SK-N-SH (cell line): ENCODE data around the gene FICD. TPM values are rescaled to one million over a fixed set of nuclear protein-coding genes. Genes with fewer than 3 reads are reported as not detected.

Source experiments
- CTCF ChIA-PET: fragments of 300-600, 350-600 bp; formaldehyde crosslinking; extraction: SDS; loops from one replicate; lab custom pipeline; 2021; lab: Yijun Ruan, JAX
- POLR2A ChIA-PET: fragments of 350-600 bp; sonication (Branson Sonifier 250); formaldehyde crosslinking; extraction: SDS; loops from one replicate; lab custom pipeline; 2020; ENCODE audit warnings: antibody characterized with exemption, inconsistent platforms; lab: Yijun Ruan, JAX
- DNase-seq: peaks from one replicate; pipeline ENCODE4 v3.0.0; 2012
- H2AFZ ChIP-seq: fragments of 200-600 bp; sonication (generic); 2 replicates; pipeline ENCODE4 v1.8.1; 2016; ENCODE audit warnings: antibody characterized with exemption, mild to moderate bottlenecking, low read depth
- H3F3A ChIP-seq: fragments of 200-600 bp; sonication (generic); replicated peaks from 2 replicates; pipeline ENCODE3; 2016; ENCODE audit warnings: antibody characterized with exemption, mild to moderate bottlenecking; ENCODE audit not compliant: insufficient read depth
- H3K27ac ChIP-seq, 2 experiments: fragments of 200-500 bp in 1 of 2; fragments of 200-600 bp in 1 of 2; sonication (Bioruptor generic) in 1 of 2; sonication (generic), shearing (Covaris generic) in 1 of 2; 2 replicates each; pipeline versions ENCODE4 v1.5.1 to v1.6.1; 2014 to 2016; ENCODE audit warnings: low read depth in 2 of 2, inconsistent platforms in 1 of 2, low read length in 1 of 2, mild to moderate bottlenecking in 1 of 2, mixed read lengths in 1 of 2
- H3K27me3 ChIP-seq: fragments of 200-600 bp; sonication (generic), shearing (Covaris generic); 2 replicates; pipeline ENCODE4 v1.6.1; 2016; ENCODE audit warnings: mixed run types; ENCODE audit not compliant: insufficient read depth
- H3K36me3 ChIP-seq, 2 experiments: fragments of 200-500 bp in 1 of 2; fragments of 200-600 bp in 1 of 2; sonication (Bioruptor generic) in 1 of 2; sonication (generic) in 1 of 2; replicated peaks in 1 of 2; 2 replicates each; pipeline versions ENCODE3 to v1.5.1; 2014 to 2016; ENCODE audit warnings: low read length in 1 of 2, mild to moderate bottlenecking in 1 of 2; ENCODE audit not compliant: insufficient read depth in 2 of 2, control insufficient read depth in 1 of 2
- H3K4me1 ChIP-seq, 2 experiments: fragments of 200-500 bp in 1 of 2; fragments of 200-600 bp in 1 of 2; sonication (Bioruptor generic) in 1 of 2; sonication (generic), shearing (Covaris generic) in 1 of 2; 2 replicates each; pipeline versions ENCODE4 v1.5.1 to v1.6.1; 2014 to 2016; ENCODE audit warnings: low read depth in 1 of 2, low read length in 1 of 2, mixed run types in 1 of 2; ENCODE audit not compliant: insufficient read depth in 2 of 2, control insufficient read depth in 1 of 2
- H3K4me2 ChIP-seq: fragments of 200-600 bp; sonication (generic), shearing (Covaris generic); 2 replicates; pipeline ENCODE4 v1.6.1; 2017; ENCODE audit warnings: mixed run types
- H3K4me3 ChIP-seq, 2 experiments: fragments of 200-500 bp in 1 of 2; fragments of 200-600 bp in 1 of 2; sonication (Bioruptor generic) in 1 of 2; sonication (generic), shearing (Covaris generic) in 1 of 2; 2 replicates each; pipeline versions ENCODE4 v1.5.1 to v1.8.1; 2014 to 2016; ENCODE audit warnings: low read depth in 2 of 2, inconsistent platforms in 1 of 2, low read length in 1 of 2, mild to moderate bottlenecking in 1 of 2, mixed read lengths in 1 of 2, moderate library complexity in 1 of 2
- H3K79me2 ChIP-seq: fragments of 200-600 bp; sonication (generic); 2 replicates; pipeline ENCODE4 v1.8.1; 2017; ENCODE audit warnings: mild to moderate bottlenecking; ENCODE audit not compliant: insufficient read depth
- H3K9ac ChIP-seq: fragments of 200-600 bp; sonication (generic); 2 replicates; pipeline ENCODE4 v1.6.1; 2017; ENCODE audit warnings: mixed run types
- H3K9me2 ChIP-seq: fragments of 200-600 bp; sonication (generic); 2 replicates; pipeline ENCODE4 v1.6.1; 2017; ENCODE audit warnings: mixed run types
- H3K9me3 ChIP-seq: fragments of 200-600 bp; sonication (generic); 2 replicates; pipeline ENCODE4 v1.6.1; 2017; ENCODE audit warnings: mixed run types, mild to moderate bottlenecking, moderate library complexity
- H4K20me1 ChIP-seq: fragments of 200-600 bp; sonication (generic); 2 replicates; pipeline ENCODE4 v1.6.1; 2017; ENCODE audit warnings: mild to moderate bottlenecking, mixed run types; ENCODE audit not compliant: insufficient read depth
- CTCF ChIP-seq: fragments of 200-600 bp; sonication (generic); IDR thresholded peaks from 2 replicates; pipeline ENCODE4 v1.6.1; 2017; ENCODE audit warnings: antibody characterized with exemption, mild to moderate bottlenecking, moderate library complexity
- EP300 ChIP-seq, 2 experiments: IDR thresholded peaks; 2 replicates each; pipeline versions ENCODE4 v1.4.0 to v1.6.1; 2012; ENCODE audit warnings: borderline replicate concordance in 1 of 2, low read depth in 1 of 2, low read length in 1 of 2
- FOSL2 ChIP-seq: IDR thresholded peaks from 2 replicates; pipeline ENCODE4 v1.4.0; 2012; ENCODE audit warnings: low read depth, mild to moderate bottlenecking, moderate library complexity, borderline replicate concordance
- FOXJ3 ChIP-seq: sonication (generic); formaldehyde crosslinking; IDR thresholded peaks from 2 replicates; pipeline ENCODE4 v1.5.1; 2020; ENCODE audit warnings: mild to moderate bottlenecking, missing genetic modification reagents
- FOXM1 ChIP-seq: IDR thresholded peaks from 2 replicates; pipeline ENCODE4 v1.4.0; 2012; ENCODE audit warnings: low read depth, mild to moderate bottlenecking
- GATA2 ChIP-seq: sonication (generic); formaldehyde crosslinking; IDR thresholded peaks from 2 replicates; pipeline ENCODE4 v1.5.0; 2020; ENCODE audit warnings: mild to moderate bottlenecking, missing genetic modification reagents
- MAX ChIP-seq: IDR thresholded peaks from 2 replicates; pipeline ENCODE4 v1.4.0; 2012; ENCODE audit warnings: low read depth
- POLR2AphosphoS5 ChIP-seq: IDR thresholded peaks from 2 replicates; pipeline ENCODE4 v1.6.1; 2012; ENCODE audit warnings: low read depth, low read length
- SIN3A ChIP-seq: IDR thresholded peaks from 2 replicates; pipeline ENCODE4 v1.6.1; 2012; ENCODE audit warnings: low read depth, mild to moderate bottlenecking, low read length, moderate library complexity, borderline replicate concordance
- SMC3 ChIP-seq: IDR thresholded peaks from 2 replicates; pipeline ENCODE4 v1.6.1; 2012; ENCODE audit warnings: low read depth, low read length, improper control_type of control experiment
- TAF1 ChIP-seq: IDR thresholded peaks from 2 replicates; pipeline ENCODE4 v1.6.1; 2012; ENCODE audit warnings: low read depth, mild to moderate bottlenecking, low read length, moderate library complexity, borderline replicate concordance
- TCF12 ChIP-seq: IDR thresholded peaks from 2 replicates; pipeline ENCODE4 v1.4.0; 2012
- TEAD4 ChIP-seq: IDR thresholded peaks from 2 replicates; pipeline ENCODE4 v1.4.0; 2012; ENCODE audit warnings: mild to moderate bottlenecking, borderline replicate concordance; ENCODE audit not compliant: insufficient read depth
- USF1 ChIP-seq: IDR thresholded peaks from 2 replicates; pipeline ENCODE4 v1.4.0; 2012; ENCODE audit warnings: low read depth, borderline replicate concordance
- USF2 ChIP-seq: fragments of 150-350 bp; IDR thresholded peaks from 2 replicates; pipeline ENCODE4 v1.6.1; 2017; ENCODE audit warnings: antibody characterized with exemption, low read length, low read depth, borderline replicate concordance
- ZBTB33 ChIP-seq: IDR thresholded peaks from 2 replicates; pipeline ENCODE4 v1.4.0; 2012; ENCODE audit warnings: low read depth, borderline replicate concordance
- WGBS: methylation state at CpG from one replicate; pipeline ENCODE4 v1.1.6; 2017; ENCODE audit warnings: low lambda C conversion rate; 5-methylcytosine and 5-hydroxymethylcytosine counted together
- polyA plus RNA-seq, 3 experiments: library from polyadenylated mRNA; depleted of rRNA; stranded (reverse); fragments of >200 nt; gene quantifications; 2 replicates each; pipeline ENCODE4 v1.2.3, GENCODE V29; 2012

The FICD gene
- polyA plus RNA-seq, 1 of the 3 experiments (the other 2 are of a cell fraction) = 1.0 TPM

GRCh38 chr12:108526482-108527165, 11.5 kb downstream of the FICD start (continued):
- TF ChIP-seq USF2 = no peak
- TF ChIP-seq TEAD4 = no peak
- TF ChIP-seq FOXJ3 (CRISPR knock-in tag) = no peak

- Histone ChIP-seq H3K4me3 (no peak overlapping the region), H3K36me3 (peaks cover 53 to 87% of the 10 kb centered on the region in 2 experiments), H3K9me3 (no peaks in the 10 kb centered on the region), H3K9ac (no peak overlapping the region), H3K4me1 (peaks cover 0 to 6% of the 10 kb centered on the region in 2 experiments; a peak in 1 of 4 replicates), H3K4me2 (no peak overlapping the region), H3K79me2 (no peaks in the 10 kb centered on the region), H3K9me2 (no peaks in the 10 kb centered on the region), H3K27me3 (no peaks in the 10 kb centered on the region), H4K20me1 (peaks cover 9% of the 10 kb centered on the region; the same call in 1 of the 2 replicates), H2AFZ (no peak overlapping the region), H3K27ac (peak overlapping the region in 1 of 2 experiments; percentile 40; a peak in 1 of 4 replicates), H3F3A (peaks cover 12% of the 10 kb centered on the region)
- WGBS = 81% methylated on average over 6 of the region's 6 CpGs
- peak; percentile 54 for DNase-seq
- CTCF ChIA-PET = interaction anchor here (1.2 to 2.7 kb wide), 6 partner anchors 10 to 537 kb away, joined by 3 to 9 read pairs (median 4); no protein-coding TSS in a partner anchor
- POLR2A ChIA-PET = no interaction called here
- TF ChIP-seq SIN3A (no peak), POLR2AphosphoS5 (no peak), TCF12 (no peak), SMC3 (no peak)
Observed at GRCh38 chr12:108527166-108527496, 12.1 kb downstream of the FICD start.

- Histone ChIP-seq H2AFZ (no peak overlapping the region), H3K36me3 (peaks cover 64 to 76% of the 10 kb centered on the region in 2 experiments), H3K4me3 (no peak overlapping the region), H3K27ac (no peak overlapping the region), H3K9ac (no peak overlapping the region), H3K9me3 (no peaks in the 10 kb centered on the region), H3K4me1 (peaks cover 0 to 6% of the 10 kb centered on the region in 2 experiments; a peak in 1 of 4 replicates), H3K27me3 (no peaks in the 10 kb centered on the region), H4K20me1 (peaks cover 9% of the 10 kb centered on the region; the same call in 1 of the 2 replicates), H3F3A (peaks cover 12% of the 10 kb centered on the region), H3K4me2 (no peak overlapping the region), H3K79me2 (peaks cover 6% of the 10 kb centered on the region; the same call in 1 of the 2 replicates), H3K9me2 (no peaks in the 10 kb centered on the region)
- WGBS = 95% methylated on average over 9 of the region's 9 CpGs
- TF ChIP-seq FOXM1 = no peak
- no peak for TF ChIP-seq CTCF
- TF ChIP-seq USF1 = no peak
- no peak for TF ChIP-seq GATA2 (CRISPR knock-in tag)
- TF ChIP-seq MAX = no peak
- TF ChIP-seq EP300 (IDR thresholded peaks at IDR 0.05; ENCODE audit: borderline replicate concordance in 1 of 2, low read depth in 1 of 2, low read length in 1 of 2) = no peak
- no peak for TF ChIP-seq ZBTB33
- no peak for TF ChIP-seq TAF1
- TF ChIP-seq FOSL2 = no peak
- ChIA-PET POLR2A (no interaction called here), CTCF (no interaction called here)
- DNase-seq = no peak
Observed at GRCh38 chr12:108530161-108530560, 15.1 kb downstream of the FICD start.
